RCC 7860 (cell line): Measurements from ENCODE around the gene PBX1.

ENCODE experiments used
- DNase-seq: peaks from one replicate; pipeline ENCODE4 v3.0.0-alpha.2; 2015; ENCODE audit warnings: low spot score
- FAIRE-seq: peaks from 2 replicates; lab custom pipeline; 2012; peaks lifted over from hg19 to GRCh38; lab: Jason Lieb, UNC

The PBX1 gene

DNA sequence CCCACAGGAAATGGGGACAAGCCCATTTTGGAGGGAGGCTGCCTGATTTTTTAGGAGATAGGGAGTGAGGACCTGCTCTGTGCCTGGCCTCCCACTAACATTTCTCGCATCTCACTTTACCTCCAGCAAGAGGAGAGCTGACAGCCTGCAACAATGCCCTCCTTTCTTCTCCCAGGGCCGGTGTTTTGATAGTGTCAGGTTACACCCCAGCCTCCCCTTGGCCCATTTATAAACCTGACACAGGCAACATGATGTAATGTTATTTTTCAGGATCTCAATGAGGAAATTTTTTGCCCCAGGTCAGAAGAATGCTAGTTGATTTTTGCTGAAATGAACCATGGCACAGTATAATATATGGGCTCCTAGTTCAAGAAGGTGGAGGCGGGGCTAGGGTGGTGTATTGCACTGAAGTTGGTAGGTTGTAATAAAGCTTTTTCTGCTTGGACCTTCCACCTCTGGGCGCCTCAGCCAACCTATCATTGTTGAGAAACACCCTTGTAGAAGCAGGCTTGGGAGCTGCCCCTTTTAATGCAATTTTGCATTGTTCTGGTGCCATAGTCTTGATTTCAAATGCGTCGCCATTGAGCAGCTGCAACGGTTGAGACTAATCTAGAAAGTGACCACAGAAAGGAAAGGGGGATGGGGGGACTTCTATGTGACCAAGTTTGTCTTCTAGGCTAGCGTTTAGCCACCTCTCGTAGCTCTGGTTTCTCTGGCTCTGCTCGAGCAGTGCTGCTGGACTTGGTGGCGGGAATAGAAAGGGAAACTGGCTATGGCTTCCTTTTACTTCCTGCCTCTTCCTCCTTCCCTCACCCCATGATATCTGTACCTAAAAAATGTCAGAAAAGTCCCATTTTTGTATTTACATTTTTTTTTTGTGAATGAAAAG lies 53.0 kb downstream of the PBX1 start:
- DNase-seq (no peak), FAIRE-seq (no peak)

DNA sequence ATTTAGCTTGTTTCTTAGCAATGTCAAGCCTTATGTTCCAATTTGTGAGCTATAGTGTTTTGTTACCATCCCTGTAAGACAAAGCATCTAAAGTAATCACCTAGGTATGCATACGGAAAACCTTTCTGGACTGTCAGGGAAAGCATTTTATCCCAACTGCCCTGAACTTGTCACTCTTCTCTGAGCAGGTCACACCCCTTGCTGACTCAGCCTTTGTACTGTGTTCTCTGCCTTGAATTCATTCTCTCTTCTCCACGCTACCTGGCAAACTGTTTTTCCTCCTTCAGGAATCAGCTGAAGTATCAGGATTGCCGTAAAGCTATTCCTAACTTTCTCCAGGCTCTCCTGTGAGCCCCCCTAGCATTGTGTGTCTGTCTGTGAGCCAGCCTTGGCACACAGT lies 54.2 kb downstream of the PBX1 start:
- DNase-seq (no peak), FAIRE-seq (no peak)

DNA sequence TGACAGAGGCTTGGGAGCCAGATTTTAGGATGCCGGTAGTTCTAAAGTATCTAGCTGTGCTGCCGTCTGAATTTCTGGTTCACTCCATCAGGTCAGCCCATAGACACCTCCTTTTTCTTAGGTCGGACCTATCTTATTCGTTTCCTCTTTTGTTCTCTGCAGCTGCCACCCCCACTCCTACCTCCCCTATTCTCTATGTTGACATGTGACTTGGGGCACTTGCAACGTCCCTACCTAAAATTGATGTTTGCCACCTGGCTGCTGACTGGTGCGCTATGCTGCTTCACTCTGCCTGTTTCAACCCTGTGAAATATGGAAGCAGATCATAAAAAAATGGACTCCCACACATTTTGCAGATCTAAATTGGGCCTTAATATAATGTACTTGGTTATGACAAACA lies 55.3 kb downstream of the PBX1 start:
- no peak for FAIRE-seq
- no peak for DNase-seq

DNA sequence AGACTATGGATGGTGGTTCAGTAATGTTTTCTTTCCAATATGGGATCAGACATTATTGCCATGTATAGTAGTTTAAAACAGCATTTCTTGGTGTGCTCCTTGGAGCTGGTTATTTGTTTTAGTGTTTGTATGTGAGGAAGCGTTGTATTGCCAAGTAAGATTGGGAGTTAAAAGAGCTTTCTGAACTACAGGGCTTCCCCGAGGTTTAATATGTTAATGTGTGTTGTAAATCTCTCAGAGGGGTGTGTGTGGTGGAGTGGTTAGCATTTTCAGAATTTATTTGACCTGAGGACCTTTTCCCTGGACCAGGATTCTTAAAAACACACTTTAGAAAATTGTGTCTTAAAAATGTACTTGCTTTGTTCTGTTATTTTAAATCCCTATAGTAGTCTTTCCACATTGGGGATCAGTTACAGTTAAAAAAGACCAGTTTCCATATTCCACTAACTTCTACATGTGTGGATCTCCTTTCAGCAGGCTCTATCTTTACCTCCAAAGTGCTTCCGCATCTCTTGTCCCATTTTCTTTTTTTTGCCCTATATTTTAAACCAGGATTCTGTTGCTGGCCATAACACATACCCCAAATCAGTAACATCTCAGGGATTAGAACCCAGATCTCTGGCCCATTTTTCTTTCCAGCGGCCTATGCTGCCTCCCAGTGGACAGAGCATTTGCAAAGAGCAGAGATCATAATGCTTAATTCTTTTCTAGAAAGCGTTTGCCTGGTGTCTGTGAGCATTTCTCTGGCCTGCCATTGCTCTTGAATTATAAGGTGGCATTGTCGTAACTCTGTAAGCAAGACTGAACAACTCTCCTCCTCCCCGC lies 58.6 kb downstream of the PBX1 start:
- no peak for FAIRE-seq
- peak; percentile 15 for DNase-seq

DNA sequence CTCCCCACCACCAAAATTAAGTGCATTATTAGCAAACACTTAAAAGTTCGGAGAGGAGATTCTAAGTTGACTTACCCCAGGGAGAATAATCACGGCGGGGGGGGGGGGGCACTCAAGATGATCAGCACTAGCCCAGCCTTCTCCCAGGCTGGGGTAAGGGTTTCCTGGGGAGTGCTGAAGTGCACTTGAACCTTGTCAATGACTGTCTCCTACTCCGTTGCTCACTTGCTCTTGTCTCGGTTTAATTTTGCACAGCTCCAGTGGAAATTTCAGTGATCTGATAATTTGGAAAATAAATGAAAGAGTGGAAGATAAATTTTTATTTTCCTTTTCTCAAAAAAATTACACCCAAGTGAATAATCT lies 59.2 kb downstream of the PBX1 start:
- FAIRE-seq: no peak
- DNase-seq: no peak

DNA sequence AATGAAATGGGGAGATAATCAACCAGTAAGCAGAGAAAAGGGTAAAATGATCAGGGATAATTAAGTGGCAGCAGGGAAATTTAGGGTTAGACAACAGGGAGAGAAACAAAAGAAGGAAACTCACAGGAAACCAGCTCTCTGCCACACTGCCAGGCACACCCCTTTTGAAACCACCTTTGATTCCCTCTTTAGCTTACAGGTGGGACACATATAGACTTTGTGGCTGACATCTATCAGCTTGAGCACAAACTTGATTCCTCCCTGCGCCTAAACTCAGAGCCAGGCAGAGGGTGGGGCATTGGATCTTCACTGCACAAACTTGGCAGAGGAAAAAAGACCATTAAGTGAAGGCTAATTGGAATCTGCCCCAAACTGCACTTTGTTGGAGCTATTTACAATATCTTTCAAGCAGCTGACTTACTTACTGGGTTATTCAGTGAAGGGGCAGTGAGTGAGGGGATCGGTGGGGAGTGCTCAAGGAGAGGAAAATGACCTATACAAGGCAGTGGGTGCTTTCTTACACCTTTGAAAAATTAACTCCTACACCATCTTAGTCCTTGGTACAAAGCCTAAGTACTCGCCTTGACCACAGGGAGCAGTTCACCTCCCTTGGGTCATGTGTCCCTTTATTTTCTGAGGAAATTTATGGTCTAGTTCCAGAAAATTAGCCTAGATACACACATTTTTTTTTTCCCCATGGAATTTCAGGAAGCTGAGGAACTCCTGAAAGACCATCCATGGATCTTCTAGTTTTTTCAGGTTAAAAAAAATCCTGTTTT lies 60.2 kb downstream of the PBX1 start:
- DNase-seq (no peak), FAIRE-seq (no peak)

DNA sequence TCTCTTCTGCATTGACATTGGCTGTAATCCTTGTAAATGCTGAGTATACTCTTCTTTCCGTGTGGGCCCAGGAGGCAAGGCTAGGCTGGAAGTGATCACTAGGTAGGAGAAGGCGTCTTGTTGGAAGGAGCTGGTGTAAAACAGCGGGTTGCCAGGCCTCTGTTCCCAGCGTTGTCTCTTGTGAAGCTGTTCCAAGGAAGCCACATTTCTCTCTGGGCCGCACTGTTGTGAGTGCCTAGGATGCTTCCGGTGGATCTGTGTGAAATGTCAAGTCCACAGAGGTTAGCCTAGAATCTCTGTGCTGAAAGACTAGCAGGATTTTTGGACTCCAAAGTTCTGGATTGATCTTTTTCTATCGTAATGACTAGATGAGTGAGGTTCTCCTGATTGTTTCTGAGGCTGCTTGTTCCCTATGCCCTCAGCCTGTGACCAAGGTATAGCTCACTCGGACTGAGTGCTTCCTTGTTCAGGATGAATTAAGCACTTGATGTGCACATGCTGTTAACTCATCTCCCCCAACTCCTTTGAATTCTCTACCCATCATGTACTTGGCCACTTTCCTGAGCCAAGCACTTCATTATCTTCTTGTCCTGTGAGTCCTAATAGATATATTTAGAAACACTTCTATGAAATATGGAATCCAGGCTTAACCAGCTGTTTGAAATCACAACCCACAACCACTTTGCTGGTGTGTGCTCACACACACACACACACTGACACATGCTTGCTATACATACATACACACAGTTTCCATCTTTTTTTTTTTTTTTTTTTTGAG lies 63.3 kb downstream of the PBX1 start:
- FAIRE-seq (no peak), DNase-seq (no peak)

DNA sequence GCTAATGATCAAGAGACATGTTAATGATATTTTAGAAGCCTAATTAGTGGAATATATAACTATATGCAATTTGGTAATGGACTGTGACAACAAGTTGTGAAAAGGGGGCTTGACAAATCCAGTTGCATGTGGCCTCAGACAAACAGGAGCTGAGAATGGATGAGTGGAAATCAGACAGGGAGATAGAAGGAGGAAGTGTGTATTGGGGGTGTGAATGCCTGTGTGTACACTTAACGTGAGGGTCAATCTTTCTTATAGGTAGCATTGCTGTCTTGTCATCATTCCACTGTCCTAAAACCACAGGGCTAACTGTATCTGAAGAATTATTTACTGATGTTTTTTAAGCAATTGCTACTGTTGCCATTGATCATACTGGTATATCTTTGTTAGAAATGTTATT lies 64.8 kb downstream of the PBX1 start:
- FAIRE-seq (no peak), DNase-seq (no peak)

DNA sequence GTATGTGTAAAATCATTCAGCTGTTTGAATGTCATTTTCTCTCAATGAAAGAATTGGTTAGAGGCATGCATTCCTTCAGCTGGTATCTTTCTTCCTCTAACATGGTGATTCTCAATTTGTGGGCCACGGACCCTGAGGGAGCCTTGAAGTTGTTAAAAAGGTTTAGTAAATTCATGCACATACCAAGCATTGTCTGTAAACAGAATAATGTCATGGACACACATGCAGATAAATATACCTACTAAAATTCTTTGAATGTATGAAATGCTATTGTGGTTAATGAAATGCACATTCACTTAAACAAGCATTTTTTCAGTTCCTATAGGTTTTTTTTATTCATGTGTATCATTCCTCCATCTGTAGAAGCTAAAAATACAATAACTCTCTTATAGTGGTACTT lies 65.4 kb downstream of the PBX1 start:
- no peak for DNase-seq
- no peak for FAIRE-seq

DNA sequence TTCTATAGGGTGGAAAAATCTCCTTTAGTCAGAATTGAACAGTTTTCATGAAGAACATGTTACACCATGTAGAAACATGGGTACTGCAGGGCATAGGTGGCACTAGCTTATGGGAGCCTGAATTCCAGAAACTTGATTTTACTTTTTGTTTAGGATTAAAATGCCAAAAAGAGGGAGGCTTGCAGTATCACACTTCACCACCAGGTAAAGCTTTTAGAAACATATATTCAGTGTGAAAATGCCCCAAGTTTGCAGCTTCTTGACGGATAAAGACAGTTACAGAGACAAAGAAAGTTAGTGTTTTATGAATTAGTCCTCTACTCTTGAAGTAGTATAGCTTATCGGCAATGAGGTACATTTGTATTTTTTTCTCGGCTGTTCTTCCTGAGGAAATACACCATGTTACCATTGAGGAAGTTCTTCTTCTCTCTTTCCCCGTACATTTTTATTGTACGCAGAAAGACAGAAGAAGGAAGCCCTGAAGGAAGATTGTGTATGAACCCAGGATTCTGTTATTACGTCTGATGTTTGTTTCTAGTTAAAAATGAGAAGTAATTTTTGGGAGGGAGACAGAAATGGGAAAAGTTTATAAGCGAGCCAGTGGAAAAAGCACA lies 66.1 kb downstream of the PBX1 start:
- no peak for FAIRE-seq
- DNase-seq: no peak

DNA sequence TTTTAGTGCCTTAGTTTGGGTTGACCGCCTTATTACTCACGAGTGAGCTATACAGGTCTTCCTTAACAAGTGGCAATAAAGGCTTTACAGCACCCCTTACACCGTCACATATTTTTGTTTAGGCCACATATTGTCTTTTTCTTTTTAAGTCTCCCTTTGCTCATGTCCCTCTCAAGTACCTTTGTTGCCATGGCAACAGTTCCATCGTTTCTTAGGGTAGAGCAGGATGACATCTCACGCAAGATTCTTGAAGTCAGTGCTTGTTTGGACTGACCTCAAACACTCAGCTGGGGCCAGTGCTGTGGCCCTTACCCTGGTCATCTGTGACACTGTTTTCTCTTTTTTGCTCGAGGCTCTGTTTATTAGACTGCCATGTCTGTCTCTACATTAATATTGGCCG lies 69.8 kb downstream of the PBX1 start:
- no peak for FAIRE-seq
- DNase-seq: no peak

DNA sequence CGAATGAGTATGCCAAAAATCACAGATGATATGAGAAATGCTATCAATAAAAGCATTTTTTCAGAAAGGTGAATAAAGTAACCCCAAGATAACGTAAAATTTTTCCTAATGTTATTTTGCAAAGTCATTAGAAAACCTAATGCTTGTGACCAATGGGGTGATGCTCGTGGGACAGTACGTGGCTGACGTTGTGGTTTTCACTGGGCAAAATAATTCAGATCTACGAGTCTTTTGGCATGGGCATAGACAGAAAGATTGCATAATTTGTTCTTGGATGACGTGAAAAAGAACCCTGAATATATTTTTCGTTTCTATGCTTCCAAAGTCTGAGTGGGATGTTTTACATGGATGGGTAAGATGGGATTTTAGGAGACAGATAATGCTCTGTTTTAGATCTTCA lies 71.0 kb downstream of the PBX1 start:
- no peak for FAIRE-seq
- DNase-seq: no peak

DNA sequence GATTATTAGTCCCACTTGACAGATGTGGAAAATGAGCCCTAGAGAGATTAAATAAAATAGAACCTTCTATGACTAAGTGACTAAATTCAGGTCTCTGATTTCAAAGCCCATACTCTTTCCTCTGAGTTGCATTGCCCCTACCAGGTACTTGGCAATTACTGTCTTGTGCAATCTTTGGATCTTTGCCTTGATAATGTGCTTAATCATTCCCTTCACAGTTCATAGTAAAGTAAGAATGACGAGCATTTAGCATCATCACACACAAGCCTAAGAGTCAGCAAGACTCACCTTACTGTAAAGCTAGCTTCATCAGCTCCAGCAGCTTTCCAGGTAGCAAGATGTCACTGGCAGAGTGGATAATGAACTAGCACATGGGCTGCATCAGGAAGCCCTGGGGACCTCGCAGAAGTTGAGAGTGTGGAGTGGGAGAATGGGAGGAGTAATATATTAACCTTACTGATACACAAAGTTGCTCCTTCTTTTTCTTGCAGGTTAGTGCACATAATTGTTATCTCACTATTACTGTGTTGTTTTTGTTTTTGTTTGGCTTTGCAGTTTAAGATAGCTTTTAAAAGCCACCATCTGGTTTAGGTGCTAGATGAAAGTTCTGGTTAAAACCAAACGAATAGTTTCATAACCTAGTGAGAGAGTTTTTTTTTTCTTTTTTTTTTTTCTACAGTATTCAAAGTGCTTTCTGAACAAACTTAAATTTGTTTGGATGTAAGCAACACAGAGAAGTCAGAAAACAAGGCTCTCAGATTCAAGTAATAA lies 71.8 kb downstream of the PBX1 start:
- no peak for DNase-seq
- FAIRE-seq: no peak

DNA sequence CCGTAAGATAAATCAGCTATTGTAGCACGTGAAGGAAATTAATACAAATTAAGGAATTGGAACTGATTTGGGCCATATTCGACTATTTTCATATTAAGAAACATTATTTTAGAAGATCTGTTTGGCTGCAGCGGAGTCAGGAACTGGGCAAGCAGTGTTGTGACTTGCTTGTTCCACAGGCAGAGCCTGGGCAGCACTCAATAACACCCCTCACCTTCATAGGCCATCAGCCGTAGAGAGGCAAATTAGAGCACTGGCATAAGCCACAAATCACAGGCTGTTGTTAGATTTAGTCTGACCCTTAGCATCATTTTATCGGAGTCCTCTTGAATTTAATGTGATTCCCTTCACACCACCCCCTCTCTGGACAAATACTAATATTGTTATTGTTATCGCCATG lies 72.8 kb downstream of the PBX1 start:
- DNase-seq: no peak

DNA sequence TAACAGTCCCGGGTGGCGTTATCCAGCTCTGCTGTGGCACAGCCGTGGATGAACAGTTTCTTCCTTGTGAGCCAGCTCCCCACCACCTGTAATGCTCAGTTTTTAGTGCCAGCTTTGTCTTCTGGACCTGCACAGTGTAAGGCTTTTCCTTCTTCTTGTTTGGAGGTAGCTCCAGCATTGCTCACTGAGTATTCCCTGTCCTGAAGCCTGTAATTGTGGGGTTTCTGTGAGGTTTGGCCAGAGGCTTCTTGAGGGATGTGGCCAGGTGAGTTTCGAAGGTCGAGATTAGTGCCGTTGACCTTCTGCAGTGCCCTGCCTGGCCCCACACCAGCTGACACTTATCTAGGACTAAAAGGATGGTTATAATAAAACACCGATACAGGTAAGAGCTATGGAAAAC lies 75.0 kb downstream of the PBX1 start:
- no peak for DNase-seq
- no peak for FAIRE-seq

More for the DNA sequence above, 72.8 kb downstream of the PBX1 start:
- FAIRE-seq: no peak

DNA sequence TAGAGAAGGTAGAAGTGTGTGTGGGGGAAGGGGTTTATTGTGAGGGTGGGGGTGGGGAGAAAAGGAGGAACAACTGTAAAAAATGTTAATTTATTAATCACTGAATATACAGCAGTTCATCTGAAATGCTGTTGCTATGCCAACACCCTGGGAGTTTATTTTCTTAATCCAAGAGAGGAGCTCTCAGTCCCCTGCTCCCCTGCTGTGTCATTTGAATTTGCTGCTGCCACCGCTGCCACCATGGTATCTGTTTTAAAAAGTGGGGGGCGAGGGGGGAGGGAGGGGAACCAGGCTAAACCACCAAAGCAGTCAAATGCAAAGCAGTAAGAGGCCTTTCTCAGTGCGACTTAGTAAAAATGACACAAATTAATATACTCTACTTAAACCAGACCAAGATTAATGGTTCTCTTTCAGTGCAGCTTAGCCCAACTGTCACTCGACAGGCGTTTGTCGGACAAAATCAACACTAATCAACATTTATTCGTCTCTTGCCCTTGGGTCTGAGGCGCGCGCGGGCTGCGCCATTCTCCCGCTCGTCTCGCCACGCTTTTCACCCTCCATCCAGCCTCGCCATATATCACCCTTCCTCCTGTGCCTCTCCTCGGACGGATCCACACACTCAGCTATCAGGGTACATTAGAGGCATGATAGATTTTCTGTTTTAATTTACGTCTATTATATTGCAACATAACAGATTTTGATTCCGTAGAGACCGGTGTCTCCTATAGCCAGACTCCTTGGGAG lies 76.2 kb downstream of the PBX1 start:
- FAIRE-seq (no peak), DNase-seq (no peak)

DNA sequence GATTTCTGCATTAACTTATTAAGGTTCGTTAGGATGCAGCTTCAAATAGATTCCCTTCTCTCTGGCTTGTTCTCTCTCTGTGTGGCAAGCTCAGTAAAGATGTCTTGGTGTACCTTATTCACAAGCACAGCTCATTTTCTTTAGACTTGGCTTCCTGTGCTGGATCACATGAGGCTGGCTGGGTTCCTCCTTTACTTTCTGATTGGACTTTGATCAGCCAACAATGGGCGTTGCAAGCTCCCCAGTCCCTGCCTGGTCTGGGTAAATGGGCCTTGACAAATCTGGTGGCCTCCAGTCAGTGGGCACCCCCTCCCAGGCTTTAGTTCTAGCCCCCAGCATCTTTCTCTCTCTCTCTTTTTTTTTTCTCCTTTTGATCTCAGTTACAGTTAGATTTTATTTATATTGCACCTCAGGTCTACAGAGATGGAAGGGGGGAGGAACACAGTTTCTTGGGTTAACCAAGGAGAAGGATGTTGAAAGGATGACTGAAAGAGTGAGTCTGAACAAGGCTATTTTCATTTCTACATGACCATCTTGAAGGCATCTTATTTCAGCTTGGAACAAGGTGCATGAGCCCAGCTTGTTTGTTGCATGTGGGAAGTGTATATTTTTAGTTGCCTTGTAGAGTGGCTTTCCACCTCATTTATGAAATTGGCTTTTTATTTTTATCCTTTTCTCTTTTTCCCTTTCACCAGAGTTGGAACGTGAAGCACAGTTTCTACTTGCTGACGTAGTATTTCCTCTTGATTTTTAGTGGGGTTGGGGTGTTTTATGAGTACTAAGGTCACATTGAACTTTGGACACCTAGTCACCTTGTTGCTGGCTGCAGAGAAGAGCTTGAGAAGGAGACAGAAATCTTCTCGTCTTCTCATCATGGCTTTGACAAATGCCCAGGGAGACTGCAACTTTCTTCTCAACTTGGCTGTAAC lies 77.1 kb downstream of the PBX1 start:
- no peak for FAIRE-seq
- no peak for DNase-seq

DNA sequence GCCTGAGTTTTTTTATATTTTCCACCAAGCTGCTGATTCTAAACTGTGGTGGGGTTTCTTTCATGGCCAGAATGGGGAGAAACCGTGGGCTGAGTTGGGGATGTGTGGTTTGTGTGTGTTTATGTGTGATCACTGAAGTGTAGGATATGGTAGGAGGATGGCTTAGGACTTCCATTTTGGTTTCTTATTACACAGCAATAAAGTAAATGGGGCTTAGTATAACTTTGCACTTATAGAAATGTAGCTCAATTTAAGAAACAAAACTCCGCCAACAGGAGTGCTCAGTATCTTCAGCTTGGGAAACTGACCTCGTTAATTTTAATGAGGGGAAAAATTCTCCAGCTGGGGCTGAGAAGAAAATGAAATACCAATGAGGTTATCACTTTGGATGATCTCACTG lies 77.8 kb downstream of the PBX1 start:
- DNase-seq: no peak
- no peak for FAIRE-seq
